BLaER1 (cell line): ENCODE results near the gene MTHFD2L.

Experiments
- H3K27ac ChIP-seq: shearing (Covaris generic); formaldehyde crosslinking; 2 replicates; pipeline ENCODE4 v1.8.1; 2022
- H3K27me3 ChIP-seq: shearing (Covaris generic); formaldehyde crosslinking; 2 replicates; pipeline ENCODE4 v1.8.1; 2022
- H3K36me3 ChIP-seq: shearing (Covaris generic); formaldehyde crosslinking; 2 replicates; pipeline ENCODE4 v1.8.1; 2022
- H3K4me1 ChIP-seq: shearing (Covaris generic); formaldehyde crosslinking; 2 replicates; pipeline ENCODE4 v1.8.1; 2022
- H3K4me2 ChIP-seq: shearing (Covaris generic); formaldehyde crosslinking; 2 replicates; pipeline ENCODE4 v1.8.1; 2022
- H3K4me3 ChIP-seq: shearing (Covaris generic); formaldehyde crosslinking; 2 replicates; pipeline ENCODE4 v1.8.1; 2022
- H3K9ac ChIP-seq: shearing (Covaris generic); formaldehyde crosslinking; 2 replicates; pipeline ENCODE4 v1.8.1; 2022
- H3K9me3 ChIP-seq: shearing (Covaris generic); formaldehyde crosslinking; 2 replicates; pipeline ENCODE4 v1.8.1; 2022
- H4K20me1 ChIP-seq: shearing (Covaris generic); formaldehyde crosslinking; 2 replicates; pipeline ENCODE4 v1.8.1; 2022
- Cebpa-rat ChIP-seq: shearing (Covaris generic); IDR thresholded peaks from 2 replicates; pipeline ENCODE4 v1.8.1; 2022

MTHFD2L gene

DNA sequence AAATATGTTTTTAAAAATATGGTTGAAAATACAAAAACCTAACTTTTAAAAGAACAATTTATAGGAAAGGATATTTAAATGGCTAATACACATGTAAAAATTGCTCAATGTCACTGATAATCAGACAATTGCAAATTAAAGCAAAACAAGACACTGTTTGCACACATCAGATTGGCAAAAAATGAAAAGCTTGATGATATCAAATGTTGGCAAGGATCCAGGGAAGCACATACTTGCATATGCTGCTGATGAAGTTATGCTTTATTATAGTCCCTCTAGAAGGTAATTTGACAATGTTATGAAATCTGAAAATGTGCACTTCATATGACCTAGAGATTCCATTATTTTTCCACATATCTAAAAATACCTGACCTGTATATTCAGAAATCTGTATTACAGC is 104.6 kb downstream of the MTHFD2L start:
- Histone ChIP-seq H3K27me3 (no peaks in the 10 kb centered on the region), H3K27ac (no peak overlapping the region), H3K36me3 (no peaks in the 10 kb centered on the region), H3K4me2 (no peak overlapping the region), H4K20me1 (no peaks in the 10 kb centered on the region), H3K9ac (no peak overlapping the region), H3K9me3 (no peaks in the 10 kb centered on the region), H3K4me3 (no peak overlapping the region), H3K4me1 (peaks cover 7% of the 10 kb centered on the region; the same call in 1 of the 2 replicates)
- no peak for TF ChIP-seq Cebpa-rat

DNA sequence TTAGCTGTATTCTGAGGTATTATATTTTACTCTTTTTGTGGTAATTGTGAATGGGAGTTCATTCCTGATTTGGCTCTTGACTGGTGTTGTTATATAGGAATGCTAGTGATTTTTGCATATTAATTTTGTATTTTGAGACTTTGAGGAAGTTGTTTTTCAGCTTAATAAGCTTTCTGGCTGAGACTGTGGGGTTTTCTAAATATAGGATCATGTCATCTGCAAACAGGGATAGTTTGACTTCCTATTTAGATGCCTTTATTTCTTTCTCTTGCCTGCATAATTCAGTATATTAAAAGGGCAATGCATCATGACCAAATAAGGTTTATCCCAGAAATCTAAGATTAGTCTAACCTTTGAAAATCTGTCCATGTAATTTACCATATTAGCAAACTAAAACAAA is 105.6 kb downstream of the MTHFD2L start:
- H3K36me3 ChIP-seq = no peaks in the 10 kb centered on the region
- no peaks in the 10 kb centered on the region for H4K20me1 ChIP-seq
- no peak overlapping the region for H3K4me3 ChIP-seq
- H3K9me3 ChIP-seq = no peaks in the 10 kb centered on the region
- TF ChIP-seq Cebpa-rat = no peak
- H3K9ac ChIP-seq = no peak overlapping the region
- H3K27ac ChIP-seq = no peak overlapping the region
- peaks cover 7% of the 10 kb centered on the region; the same call in 1 of the 2 replicates for H3K4me1 ChIP-seq
- H3K4me2 ChIP-seq = no peak overlapping the region
- H3K27me3 ChIP-seq = no peaks in the 10 kb centered on the region

DNA sequence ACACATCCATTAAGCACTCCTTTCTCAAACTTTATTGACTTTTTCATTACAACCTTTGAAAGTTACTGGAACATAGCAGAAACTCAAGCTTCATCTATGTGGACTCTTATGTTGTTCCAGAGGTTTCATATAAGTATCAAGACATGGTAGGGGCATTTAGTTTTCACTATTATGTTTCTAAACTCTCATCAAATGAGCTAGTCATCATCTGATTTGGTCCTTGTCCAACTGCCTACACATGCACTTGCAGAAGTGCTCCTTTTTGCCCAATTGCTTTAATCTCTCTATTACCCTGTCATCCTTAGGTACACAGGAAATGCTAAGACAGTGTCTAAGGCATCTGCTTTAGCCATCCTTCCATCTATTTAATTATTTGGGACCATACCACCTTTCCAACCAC is 108.2 kb downstream of the MTHFD2L start:
- peaks cover 7% of the 10 kb centered on the region; the same call in 1 of the 2 replicates for H3K4me1 ChIP-seq
- H3K27me3 ChIP-seq = no peaks in the 10 kb centered on the region
- no peaks in the 10 kb centered on the region for H3K9me3 ChIP-seq
- no peak overlapping the region for H3K9ac ChIP-seq
- TF ChIP-seq Cebpa-rat = no peak
- H3K4me3 ChIP-seq = no peak overlapping the region
- no peaks in the 10 kb centered on the region for H3K36me3 ChIP-seq
- H3K27ac ChIP-seq = no peak overlapping the region
- H4K20me1 ChIP-seq = no peaks in the 10 kb centered on the region
- no peak overlapping the region for H3K4me2 ChIP-seq

DNA sequence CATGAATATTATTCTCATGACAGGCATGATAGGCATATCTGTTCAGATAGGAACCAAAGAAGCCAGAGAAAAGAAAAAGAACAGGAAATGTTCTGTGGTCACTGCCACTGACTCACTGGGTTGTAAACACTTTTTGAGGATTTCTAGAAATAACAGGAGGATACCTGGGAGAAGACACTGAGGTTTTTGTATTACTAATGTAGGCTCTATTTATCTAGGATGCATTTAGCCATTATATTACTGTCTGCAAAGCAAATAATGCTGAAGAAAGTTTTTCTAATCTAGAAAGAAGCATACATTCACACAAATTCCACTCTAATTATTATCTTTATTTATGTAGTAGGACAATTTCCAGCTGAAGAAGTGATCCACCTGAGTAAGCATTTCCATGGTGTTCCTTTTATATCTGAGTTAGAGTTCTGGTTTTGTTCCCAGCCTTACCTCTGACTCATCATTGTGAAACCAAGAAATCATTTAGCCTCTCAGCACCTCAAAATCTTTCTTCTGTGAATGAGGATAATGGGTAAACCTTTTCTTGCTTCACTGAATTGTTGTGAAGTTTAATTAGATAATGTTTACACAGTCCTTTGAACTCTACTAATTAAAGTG is 110.2 kb downstream of the MTHFD2L start:
- no peak overlapping the region for H3K27ac ChIP-seq
- no peak overlapping the region for H3K9ac ChIP-seq

DNA sequence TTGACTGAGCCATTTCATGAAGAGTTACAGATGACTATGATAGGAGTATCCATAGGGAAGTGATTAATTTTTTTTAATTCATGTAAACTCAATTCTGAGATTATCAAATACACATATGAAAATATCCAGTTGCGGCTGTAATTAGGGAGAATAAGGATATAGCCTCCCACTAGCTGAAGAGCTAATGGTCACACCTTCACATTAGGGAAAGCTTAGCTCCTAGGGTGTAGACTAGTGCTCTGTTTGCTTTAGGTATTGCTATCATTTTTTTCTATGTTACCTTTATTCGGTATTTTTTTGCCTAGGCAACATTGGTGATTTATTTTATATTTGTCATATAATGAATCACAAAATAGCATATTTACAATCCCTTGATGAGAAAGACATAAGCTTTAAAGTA is 110.7 kb downstream of the MTHFD2L start:
- peaks cover 4% of the 10 kb centered on the region; the same call in 1 of the 2 replicates for H3K4me1 ChIP-seq
- no peak overlapping the region for H3K27ac ChIP-seq
- H3K4me2 ChIP-seq = no peak overlapping the region
- H3K4me3 ChIP-seq = no peak overlapping the region
- no peaks in the 10 kb centered on the region for H3K9me3 ChIP-seq
- TF ChIP-seq Cebpa-rat = no peak
- no peak overlapping the region for H3K9ac ChIP-seq
- H4K20me1 ChIP-seq = no peaks in the 10 kb centered on the region
- no peaks in the 10 kb centered on the region for H3K36me3 ChIP-seq
- H3K27me3 ChIP-seq = no peaks in the 10 kb centered on the region

More for the DNA sequence above, 110.2 kb downstream of the MTHFD2L start:
- Histone ChIP-seq H3K4me1 (peaks cover 7% of the 10 kb centered on the region; the same call in 1 of the 2 replicates), H3K4me2 (no peak overlapping the region), H3K27me3 (no peaks in the 10 kb centered on the region), H3K36me3 (no peaks in the 10 kb centered on the region), H3K9me3 (no peaks in the 10 kb centered on the region), H3K4me3 (no peak overlapping the region), H4K20me1 (no peaks in the 10 kb centered on the region)
- no peak for TF ChIP-seq Cebpa-rat

DNA sequence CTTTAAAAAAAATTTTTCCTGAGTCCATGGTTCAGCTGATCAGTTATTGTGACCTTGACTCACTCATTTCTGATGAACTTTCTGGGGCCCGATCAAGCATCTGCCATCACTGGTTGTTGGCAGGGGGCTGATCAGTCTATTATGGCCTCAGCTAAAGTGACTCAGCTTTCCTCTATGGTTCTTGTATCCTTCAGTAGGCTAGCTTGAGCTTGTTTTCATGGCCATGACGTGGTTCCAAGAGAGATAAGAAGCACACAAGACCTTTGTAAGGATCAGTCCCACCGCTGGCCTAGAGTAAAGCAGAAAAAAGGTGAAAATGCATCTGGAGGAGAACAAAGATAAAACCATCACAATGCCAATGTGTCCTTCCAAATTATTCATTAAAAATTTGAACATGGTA is 120.6 kb downstream of the MTHFD2L start:
- no peak for TF ChIP-seq Cebpa-rat
- no peak overlapping the region for H3K4me3 ChIP-seq
- H3K27me3 ChIP-seq = no peaks in the 10 kb centered on the region
- H3K4me2 ChIP-seq = no peak overlapping the region
- H3K4me1 ChIP-seq = no peaks in the 10 kb centered on the region
- H4K20me1 ChIP-seq = no peaks in the 10 kb centered on the region
- H3K9me3 ChIP-seq = no peaks in the 10 kb centered on the region
- H3K36me3 ChIP-seq = no peaks in the 10 kb centered on the region
- no peak overlapping the region for H3K27ac ChIP-seq
- H3K9ac ChIP-seq = no peak overlapping the region

DNA sequence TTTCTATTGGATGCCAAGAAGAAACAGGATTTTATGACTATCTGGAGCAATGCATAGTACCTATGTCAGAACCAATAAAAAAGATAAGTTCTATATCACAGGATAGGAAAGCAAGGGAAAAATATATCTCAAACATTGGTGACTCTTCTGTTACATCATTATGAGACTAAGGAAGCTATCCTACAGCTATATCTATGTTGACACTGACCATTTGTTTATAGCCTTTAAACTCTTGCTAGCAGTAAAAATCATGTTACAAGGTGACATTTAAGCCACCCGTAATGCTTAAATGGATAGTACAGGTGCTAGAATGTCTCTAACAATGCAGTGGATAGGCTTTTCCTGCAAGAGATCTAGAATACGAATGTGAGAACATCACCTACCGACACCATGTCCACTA is 121.8 kb downstream of the MTHFD2L start:
- Histone ChIP-seq H3K27me3 (no peaks in the 10 kb centered on the region), H3K9me3 (no peaks in the 10 kb centered on the region), H3K4me1 (no peaks in the 10 kb centered on the region), H3K36me3 (no peaks in the 10 kb centered on the region), H3K4me3 (no peak overlapping the region), H3K4me2 (no peak overlapping the region), H3K27ac (no peak overlapping the region), H4K20me1 (no peaks in the 10 kb centered on the region), H3K9ac (no peak overlapping the region)
- no peak for TF ChIP-seq Cebpa-rat

DNA sequence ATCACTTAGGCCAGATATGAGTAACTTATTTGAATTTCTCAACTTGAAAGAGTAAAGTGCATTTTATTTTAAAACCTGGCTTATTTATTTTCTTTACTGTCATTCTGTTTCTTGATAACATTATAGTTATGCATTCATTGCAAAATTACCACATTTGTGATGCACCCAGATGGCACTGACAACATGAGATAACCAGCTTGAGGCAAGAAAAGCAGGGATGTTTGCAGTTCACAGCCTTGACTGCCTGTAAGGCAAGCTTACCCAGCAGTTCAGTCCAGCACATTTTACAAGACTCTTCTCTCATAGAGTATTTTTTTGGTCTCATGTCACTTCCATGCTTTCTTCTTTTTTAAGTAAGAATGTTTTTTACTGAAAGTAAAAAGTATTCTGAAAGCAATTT is 125.0 kb downstream of the MTHFD2L start:
- Histone ChIP-seq H3K27me3 (no peaks in the 10 kb centered on the region), H3K9me3 (no peaks in the 10 kb centered on the region), H3K36me3 (no peaks in the 10 kb centered on the region), H3K9ac (no peak overlapping the region), H3K4me3 (no peak overlapping the region), H4K20me1 (no peaks in the 10 kb centered on the region), H3K4me1 (no peaks in the 10 kb centered on the region), H3K4me2 (no peak overlapping the region), H3K27ac (no peak overlapping the region)
- TF ChIP-seq Cebpa-rat = no peak

DNA sequence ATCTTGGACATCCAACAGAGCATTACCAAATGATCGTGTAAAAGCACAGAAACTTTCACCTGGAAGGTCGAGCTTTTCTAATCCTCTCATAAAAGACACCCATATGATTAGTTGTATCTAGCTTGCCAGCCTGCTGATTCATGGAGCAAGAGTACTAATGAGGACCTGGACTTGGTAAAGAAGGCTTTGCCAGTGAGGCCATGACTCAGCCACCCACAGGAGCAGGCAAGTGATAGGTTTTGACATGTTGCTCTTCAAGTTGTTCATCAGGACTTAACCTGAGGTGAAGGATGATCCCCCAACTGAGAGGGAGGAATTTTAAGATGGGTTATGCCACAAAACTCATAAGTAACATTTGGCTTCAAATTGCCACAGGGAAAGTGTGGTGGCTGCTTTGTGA is 125.7 kb downstream of the MTHFD2L start:
- no peak for TF ChIP-seq Cebpa-rat
- H3K4me1 ChIP-seq = no peaks in the 10 kb centered on the region
- H3K9ac ChIP-seq = no peak overlapping the region
- H3K4me2 ChIP-seq = no peak overlapping the region
- H4K20me1 ChIP-seq = no peaks in the 10 kb centered on the region
- no peak overlapping the region for H3K4me3 ChIP-seq
- H3K27ac ChIP-seq = no peak overlapping the region
- no peaks in the 10 kb centered on the region for H3K9me3 ChIP-seq
- H3K27me3 ChIP-seq = no peaks in the 10 kb centered on the region
- H3K36me3 ChIP-seq = no peaks in the 10 kb centered on the region

DNA sequence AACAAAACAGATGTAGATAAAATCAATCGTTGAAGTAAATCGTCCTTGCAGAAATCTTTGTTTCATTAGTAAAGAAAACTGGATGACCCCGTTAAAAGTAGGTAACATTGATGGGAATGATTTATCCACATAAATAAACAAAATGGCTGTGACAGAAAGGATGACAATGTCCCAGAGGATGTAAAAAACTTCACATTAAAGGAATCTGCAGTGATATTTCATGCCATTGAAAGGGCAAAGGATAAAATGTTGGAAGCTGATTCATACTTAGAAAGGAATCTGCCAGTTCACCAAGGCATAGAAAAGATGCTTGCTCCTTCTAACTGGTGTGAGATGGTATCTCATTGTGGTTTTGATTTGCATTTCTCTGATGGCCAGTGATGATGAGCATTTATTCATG is 126.1 kb downstream of the MTHFD2L start:
- Histone ChIP-seq H3K4me3 (no peak overlapping the region), H4K20me1 (no peaks in the 10 kb centered on the region), H3K27me3 (no peaks in the 10 kb centered on the region), H3K9ac (no peak overlapping the region), H3K9me3 (no peaks in the 10 kb centered on the region), H3K4me1 (no peaks in the 10 kb centered on the region), H3K36me3 (no peaks in the 10 kb centered on the region), H3K4me2 (no peak overlapping the region), H3K27ac (no peak overlapping the region)
- no peak for TF ChIP-seq Cebpa-rat

DNA sequence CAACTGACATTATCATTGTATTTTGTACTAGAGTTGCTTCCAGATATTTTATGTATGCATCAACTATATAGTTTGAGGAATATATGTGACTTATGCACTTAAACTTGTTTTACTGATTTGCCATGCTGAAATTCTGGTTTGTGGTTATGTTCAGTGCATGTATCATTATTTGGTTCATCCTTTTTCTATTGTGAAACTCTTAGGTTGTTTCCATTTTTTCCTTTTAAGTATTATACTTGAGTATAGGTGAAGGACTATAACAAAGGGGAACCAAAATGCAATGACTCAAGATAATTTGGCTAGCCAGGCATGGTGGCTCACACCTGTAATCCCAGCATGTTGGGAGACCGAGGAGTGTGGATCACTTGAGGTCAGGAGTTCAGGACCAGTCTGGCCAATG is 129.2 kb downstream of the MTHFD2L start:
- Histone ChIP-seq H4K20me1 (no peaks in the 10 kb centered on the region), H3K9ac (no peak overlapping the region), H3K27me3 (no peaks in the 10 kb centered on the region), H3K36me3 (no peaks in the 10 kb centered on the region), H3K4me1 (no peaks in the 10 kb centered on the region), H3K9me3 (no peaks in the 10 kb centered on the region), H3K4me3 (no peak overlapping the region), H3K27ac (no peak overlapping the region), H3K4me2 (no peak overlapping the region)
- TF ChIP-seq Cebpa-rat = no peak
